Stimulated activated CD4-positive, alpha-beta T cell treated with anti-CD3 and anti-CD28 coated beads, Interleukin-12 subunit alpha, Interleukin-12 subunit beta, amount 100 ng/mL, for 4 hours (primary cell): ENCODE results near the gene CFAP46.

Experiments
- DNase-seq: peaks from one replicate; pipeline ENCODE4 v3.0.0-alpha.2; 2020

The CFAP46 gene

DNA sequence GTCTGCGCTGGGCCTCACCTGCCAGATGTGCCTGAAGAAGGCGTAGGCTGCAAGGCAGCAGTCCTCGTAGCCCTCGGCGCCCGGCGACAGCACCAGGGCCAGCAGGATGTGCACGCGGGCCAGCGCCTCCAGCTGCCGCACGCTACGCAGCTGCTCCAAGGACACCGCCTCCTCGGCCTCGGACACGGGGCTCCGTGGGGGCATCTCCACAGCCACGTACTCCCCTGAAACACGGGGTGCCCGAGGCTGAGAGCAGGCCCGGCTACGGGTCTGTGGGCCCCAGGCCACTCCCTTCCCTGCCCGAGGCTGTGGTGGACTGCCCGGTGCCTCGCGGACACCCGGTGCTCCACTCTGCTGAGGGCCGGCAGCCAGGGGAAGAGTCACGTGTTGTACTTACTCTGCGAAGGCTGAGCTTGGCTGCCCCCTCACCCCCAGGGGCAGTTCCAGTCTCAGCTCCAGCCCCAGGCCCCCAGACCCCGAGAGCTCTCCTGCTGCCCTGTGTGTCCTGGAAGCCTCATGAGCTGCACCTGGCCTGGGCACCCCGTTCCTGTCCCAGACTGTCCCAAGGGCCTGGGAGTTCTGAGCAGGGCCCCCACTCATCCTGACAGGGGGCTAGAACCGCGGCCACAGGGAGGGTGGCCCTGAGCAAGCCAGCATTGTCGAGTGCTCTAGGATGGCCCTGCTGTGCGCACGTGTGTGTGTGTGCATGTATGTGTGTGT lies 62.8 kb downstream of the CFAP46 start:
- no peak for DNase-seq

DNA sequence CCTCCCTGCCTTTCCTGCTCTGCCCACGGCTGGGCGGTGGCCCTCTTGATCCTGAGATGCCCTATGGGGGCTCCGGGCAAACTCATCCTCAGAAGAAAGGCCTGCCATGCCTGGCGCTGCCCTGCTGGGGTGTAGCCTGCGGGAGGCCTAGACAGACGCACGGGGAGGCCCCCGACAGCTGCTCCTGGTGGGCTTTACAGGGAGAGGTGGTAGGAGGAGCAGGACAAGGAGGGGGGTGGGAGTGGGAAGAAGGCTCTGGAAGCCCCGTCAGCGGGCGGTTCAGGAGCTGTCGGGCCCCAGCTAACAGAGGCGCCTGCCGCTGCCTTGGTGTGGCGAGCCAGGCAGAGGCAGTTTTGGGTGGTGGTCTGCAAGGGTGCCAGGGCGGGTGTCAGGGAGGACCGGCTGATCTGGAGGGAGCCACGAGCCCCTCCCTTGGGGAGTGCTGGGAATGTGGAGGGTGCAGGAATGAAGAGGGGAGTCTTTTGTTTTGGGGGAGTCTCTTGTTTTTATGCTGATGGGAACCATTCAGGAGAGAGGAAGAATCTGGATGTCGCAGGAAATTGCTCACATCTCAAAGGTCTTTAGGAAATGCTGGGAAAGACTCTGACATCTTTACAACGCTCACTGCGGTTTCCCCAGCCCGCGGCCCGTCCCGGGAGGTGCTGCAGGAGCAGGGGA lies 63.5 kb downstream of the CFAP46 start:
- no peak for DNase-seq

DNA sequence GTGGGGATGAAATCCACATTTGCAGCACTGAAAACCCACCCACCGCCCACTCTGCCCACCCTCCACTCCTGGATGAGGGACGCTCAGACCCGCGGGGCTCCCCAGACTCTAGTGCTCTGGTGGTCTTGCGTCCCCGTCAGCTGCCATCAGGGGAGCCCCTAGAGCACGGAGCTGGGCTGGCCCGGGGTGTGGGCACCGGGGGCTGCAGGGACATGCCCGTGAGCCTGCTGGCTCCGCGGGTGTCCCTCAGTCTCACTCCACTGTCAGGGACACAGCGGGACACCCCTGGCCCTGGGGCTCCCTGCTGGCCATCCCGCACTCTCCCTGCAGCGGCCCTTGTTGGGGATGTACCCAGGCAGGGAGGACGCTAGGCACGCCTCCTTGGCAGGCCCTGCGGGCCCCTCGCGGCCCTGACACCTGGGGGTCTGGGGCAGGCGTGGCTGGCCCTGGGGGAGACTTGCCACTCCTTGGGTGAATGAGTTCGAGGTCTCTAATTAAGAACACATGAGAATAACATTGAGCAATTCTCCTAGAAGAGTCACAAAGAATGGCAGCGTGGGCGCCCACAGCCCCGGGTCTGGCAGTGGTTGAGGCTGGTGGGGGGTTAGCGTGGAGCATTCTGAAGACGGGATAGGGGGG lies 64.2 kb downstream of the CFAP46 start:
- no peak for DNase-seq

DNA sequence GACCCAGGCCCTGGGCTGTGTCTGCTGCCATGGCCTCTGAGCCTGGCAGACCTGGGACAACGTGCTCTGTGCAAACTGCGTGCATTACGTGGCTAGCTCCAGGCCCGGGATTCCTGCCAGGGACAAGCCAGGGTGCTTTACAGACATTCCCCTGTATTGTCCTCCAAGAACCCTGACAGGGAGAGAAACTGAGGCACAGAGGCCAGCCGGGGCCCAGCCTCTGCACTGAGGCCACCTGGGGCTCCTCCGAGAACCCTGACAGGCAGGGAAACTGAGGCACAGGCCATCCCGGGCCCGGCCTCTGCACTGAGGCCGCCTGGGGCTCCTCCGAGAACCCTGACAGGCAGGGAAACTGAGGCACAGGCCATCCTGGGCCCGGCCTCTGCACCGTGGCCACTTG lies 64.9 kb downstream of the CFAP46 start:
- DNase-seq = no peak

DNA sequence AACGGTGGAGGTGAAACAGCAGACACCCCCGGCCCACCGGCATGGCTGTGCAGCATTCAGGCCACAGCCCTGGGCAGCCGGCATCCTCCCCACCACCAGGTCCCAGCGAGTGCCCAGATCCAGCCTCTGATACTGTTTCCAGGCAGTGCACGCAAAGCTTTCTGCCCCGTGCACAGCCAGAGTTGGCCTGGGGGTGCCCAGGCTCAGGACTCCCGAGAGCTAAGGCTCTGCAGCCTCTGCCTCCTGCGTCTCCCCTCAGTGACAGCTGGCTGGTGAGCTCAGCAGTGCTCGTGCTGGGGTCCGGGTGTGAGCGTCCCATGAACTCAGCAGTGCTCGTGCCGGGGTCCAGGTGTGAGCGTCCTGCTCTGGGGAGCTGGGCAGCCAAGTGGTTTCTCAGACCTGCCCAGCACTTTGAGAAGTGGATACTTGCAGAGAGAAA lies 65.4 kb downstream of the CFAP46 start:
- DNase-seq = no peak

DNA sequence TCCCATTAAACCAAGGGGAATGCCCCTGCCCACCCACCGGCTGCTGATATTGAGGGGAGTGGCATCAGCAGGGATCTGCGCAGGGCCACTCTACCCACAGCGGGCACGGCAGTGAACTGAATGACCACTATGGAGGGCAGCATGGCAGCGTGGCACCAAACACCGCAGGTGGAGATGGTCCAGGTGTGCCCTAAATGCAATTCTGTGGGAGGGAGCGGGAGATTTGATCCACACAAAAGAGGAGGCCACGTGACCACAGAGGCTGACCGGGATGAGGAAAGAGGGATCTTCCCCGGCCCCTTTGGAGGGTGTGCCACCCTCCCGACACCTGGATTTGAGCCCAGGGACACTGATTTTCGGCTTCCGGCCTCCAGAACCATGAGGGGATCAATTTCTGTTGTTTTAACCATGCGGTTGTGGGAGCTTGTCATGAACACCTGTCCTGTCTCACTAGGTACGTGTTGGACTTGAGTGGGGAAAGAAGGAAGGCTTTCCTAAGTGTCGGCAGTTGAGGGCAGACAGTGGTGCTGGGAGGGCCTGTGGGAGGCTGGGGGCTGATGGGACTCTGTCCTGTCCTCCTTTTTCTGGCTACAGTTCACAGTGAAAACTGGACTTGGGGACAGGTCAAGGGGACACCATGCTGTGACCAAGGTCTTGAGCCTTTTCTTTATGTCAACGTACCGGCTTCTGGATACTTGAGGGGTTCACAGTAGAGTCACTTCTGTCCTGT lies 66.1 kb downstream of the CFAP46 start:
- DNase-seq = no peak

DNA sequence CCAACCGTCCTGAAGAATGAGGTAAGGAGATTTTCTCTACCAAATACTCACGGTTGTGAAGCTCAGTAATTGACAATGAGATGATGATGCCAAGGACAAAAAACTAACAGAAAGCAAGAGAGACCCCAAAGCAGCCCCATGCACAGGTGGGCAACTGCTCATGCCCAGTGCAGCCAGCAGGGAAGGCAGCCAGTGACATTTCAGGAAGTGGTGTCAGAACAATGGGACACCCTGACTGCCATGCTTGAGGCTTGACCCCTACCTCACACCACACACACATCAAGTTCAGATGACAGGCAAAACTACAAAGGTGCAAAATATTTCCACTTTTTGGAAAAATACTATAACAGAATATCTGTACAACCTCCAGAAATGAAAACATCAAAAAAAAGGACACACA lies 66.9 kb downstream of the CFAP46 start:
- DNase-seq = no peak

DNA sequence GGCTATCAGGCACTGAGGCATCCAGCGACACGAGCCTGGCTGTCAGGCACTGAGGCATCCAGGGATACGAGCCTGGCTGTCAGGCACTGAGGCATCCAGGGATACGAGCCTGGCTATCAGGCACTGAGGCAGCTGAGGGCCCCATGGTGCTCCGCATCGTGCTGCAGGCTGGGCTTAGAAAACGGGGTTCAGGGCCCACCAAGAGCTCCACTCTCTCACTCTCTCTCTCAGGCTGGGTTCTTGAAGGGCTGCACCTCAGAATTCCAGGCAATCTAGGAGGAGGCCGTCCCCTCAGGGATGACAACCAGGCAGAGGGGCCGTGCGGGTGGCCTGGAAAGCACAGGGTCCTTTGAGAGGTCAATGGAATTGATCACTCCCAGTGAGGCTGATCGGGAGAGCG lies 69.0 kb downstream of the CFAP46 start:
- no peak for DNase-seq

DNA sequence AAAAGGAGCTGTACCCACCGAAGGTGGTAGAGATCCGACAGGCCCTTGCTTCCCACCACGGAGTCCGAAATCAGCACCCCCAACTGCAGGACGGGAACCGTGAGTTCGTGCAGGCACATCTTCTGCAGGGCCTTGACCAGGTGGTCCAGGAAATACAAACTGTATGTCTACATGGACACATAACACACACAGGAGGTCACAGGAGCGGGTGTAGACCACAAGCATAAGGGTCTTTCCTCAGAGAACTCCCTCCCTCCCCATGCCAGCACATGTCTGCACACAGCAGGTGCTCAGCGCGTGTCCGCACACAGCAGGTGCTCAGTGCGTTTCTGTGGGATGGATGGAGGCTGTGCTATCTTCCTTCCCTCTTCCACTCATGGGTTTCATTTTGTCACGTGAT lies 69.7 kb downstream of the CFAP46 start:
- no peak for DNase-seq

DNA sequence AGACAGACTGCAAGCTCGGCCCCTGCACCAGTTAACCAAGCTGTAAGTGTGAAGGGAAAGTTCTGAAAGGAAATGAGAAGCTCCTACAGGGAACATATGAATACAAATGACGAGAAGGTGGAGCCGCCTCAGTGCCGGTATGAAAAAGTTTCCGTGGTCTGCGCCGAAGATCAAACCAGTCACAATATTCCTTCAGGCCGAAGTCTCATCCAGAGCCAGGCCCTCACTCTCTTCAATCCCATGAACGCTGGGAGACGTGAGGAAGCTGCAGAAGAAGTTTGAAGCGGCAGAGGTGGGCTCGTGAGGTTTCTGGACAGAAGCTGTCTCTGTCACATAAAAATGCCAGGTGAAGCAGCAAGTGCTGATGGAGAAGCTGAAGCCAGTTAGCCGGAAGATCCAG lies 71.9 kb downstream of the CFAP46 start:
- DNase-seq = no peak

DNA sequence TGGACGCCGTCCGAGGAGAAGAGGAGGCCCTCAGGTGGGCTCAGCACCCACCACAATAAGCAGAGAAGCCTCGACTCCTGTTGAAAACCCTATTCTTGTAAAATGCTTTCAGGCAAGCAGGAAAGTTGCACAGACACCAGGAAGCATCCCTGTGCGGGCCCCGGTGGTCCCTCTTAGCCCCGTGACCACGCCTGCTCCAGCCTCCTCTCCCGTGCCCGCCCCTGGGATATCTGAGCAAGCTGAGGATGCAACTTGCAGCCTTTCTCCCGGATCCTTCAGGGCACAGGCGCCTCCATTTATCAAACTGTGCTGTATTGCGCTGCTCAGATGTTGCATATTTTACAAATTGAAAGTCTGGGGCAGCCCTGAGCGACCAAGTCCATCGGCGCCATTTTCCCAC lies 72.7 kb downstream of the CFAP46 start:
- DNase-seq = no peak

DNA sequence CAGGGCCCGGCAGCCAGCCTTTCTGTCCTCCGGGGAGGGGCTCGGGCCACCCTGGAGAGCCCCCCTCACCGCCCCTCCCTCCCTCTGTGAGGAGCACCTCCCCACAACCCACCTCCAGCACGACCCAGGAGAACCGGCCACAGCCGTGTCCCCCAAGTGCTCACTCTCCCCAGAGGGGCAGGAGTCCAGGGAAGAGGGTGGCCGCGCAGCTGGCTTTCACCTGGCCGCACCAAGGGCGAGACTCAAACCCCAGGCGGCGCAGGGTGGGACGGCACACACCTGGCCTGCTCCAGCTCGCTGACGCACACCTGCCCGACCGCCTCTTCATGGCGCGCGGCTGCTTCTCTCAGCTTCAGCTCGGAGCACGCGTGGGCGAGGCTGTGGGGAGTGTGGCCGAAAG lies 73.4 kb downstream of the CFAP46 start:
- DNase-seq = no peak

DNA sequence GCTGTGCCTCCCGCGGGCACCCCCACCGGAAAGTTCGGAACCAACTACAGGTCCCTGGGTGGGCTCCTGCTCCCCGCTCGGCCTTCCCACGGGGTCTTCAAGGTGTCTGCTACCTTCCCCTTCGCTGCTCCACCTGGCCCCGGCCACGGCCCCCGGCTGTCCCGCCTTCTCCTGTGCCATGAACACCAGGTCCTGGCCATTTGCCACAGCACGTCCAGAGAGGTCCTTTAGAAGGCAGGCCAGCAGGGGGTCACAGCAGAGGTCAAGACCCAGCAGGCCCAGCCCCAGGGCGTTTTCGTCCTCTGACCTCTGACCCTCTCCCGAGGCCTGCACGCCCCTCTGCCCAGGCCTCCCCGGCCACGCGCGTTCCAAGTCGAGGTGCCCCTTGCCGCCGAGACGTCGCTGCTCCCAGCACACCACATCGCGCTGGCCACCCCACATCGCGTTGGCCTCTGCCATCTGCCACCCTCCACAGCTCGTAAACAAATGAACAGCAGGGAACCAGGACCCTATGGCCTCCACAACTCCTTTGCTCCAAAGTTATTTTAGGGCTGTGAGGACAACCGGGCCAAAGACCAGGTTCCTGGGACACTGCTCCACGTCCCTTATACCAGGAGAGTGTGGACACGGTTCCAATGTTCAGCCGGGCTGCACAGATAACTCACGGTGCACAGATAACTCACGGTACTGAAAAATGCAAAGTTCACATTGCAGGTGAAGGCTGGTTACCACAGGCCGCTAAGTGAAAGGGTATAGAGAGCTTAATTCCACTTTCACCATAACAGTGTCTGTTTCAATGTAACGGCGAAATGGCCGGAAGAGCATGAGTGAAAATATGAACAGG lies 74.3 kb downstream of the CFAP46 start:
- no peak for DNase-seq

DNA sequence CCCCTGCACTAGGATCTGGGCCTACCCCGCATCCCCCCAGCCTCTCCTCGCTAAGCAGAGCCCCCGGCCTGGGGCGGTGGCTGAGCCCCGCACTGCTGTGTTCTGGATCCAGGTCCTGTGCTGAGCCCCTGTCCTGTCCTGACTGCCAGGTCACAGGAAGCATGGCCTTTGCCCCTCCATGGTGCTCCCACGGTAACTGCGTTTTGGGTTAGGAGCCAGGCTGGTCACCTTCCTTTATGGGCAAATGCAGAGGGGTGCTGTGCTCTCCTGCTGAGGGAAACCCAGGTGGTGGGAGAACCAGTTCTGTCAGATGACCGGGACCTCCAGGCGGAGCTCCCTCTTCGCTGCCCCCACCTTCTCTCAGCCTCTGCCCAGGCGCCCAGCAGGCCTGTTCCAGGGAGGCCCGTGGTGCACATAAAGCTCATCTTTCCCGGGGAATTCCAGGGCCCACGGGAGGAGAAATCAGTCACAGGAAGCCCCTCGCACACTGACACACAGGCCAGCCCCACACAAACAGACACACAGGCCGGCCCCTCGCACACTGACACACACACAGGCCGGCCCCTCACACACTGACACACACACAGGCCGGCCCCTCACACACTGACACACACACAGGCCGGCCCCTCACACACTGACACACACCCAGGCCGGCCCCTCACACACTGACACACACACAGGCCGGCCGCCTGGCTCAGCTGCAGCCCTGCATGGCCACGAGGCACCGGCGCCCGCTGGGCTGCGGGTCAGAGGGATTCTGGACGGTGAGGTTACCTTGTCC lies 75.6 kb downstream of the CFAP46 start:
- DNase-seq = no peak

DNA sequence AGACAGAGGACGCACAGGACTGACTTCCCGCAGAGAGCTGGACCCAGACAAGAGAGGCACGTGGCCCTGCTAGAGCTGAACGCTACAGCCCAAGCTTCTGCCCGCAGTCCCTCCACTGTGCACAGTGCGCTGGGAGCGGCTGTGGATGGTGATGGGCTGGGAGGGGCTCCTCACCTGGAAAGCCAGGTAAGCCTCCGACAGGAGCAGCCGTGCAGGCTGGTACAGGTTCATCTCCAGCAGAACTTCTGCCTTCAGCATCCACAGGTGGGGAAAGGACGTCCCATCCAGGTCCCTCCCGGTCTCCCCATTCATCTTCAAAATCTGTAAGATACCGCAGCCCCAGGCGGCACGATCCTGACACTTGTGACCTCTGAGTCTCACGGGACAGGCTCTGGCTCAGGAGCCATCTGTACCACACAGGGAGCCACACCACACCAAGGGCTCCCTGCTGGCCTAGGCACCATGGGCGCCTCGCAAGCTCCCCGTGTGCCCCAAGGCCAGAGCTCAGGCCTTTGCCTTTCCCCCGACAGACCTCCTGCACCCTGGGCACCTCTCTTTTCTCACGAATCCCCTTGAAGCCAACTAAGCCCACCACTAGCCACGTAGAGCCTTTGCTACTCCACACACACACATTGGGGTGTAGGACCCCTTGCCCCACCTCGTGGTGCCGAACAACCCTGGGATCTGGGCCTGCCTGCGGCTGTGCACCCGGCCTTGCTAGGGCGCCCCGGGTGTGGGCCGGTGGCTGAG lies 76.3 kb downstream of the CFAP46 start:
- DNase-seq = no peak

DNA sequence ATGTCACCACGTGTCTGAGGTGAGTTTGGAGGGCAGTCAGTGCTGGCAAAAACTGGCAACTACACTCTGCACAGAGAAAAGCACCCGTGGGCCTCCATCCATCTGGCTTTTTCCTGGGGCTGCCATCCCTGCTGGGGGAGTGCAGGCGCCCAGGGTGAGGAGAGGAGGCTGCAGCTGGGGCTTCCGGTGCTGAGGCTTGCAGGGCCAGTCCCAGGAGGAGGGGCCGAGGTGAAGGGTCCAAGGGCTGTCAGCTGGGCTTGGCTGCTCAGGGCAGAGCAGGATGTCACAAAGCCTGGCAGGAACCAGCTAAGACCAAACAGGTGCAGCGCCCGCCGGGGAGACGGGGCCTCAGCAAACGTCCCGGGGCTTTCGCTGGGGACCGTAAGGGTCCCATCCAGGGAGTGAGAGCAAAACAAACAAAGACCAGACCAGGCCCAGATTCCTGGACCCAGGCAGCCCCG lies 77.2 kb downstream of the CFAP46 start:
- DNase-seq = no peak

DNA sequence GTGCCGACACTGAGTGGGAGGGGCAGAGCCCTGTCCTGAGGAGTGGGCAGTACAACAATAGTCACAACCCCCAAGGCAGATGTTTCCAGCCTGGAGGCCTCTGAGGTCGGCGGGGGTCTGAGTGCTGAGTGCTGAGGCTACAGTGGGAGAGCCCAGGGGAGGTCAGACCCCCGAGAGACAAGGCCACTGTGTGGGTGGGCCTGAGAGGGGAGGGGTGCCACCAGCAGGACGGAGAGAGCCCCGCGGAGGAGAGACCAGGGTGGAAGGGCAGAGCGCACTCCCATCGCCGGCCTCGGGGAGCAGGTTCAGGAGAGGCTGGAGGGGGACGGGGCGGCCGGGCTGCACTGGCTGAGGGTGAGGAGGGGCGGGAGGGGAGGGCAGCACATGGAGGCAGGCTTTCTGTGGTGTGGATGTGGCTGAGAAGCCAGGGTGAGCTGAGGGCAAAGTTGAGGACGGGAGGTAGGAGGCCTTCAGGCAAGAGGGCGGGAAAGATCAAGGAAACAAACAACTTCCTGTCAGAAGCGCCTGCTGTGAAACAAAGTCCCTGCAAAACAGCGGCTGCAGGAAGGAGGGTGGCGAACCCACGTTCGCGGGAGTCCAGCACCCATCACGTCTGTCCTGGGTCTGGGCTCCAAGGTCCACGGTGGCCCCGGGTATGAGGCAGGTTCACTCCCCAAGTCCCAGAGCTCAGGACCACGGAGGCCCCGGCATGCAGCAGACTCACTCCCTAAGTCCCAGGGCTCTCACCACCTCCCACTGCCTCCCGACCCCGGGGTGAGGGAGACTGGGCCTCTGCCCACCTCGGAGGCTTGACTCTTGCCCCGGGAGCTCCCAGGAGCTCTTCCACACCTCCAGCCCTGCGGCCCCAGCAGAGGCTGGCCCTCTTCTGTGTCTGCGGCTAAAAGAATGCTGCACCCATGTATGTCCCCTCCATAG lies 79.6 kb downstream of the CFAP46 start:
- DNase-seq = no peak

DNA sequence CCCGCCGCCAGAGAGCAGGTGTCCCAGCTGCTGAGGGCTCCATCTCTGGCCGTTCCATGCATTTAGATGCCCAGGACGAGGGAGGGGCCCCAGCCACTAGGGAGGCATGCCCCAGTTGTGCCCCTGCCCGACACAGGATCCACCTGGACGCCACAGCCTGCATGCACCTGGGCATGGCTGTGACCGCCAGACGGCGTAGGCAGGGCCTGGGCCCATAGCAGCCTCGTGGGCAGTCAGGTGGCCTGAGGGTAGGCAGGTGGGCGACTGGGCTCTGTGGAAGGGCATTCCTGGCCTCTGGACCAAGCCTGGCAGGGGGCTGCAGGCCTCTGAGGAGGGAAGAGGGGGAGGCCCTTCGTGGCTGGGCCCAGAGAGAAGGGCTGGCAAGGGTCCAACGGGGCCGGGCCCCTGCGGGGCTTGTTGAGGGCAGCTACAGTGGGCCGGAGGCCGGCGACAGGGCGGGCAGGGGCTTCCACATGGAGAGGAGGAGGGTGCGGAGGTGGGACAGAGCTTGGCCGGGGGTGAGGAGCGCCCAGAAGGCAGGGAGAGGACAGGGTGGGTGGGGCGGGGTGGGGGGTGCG lies 80.4 kb downstream of the CFAP46 start:
- DNase-seq = no peak

DNA sequence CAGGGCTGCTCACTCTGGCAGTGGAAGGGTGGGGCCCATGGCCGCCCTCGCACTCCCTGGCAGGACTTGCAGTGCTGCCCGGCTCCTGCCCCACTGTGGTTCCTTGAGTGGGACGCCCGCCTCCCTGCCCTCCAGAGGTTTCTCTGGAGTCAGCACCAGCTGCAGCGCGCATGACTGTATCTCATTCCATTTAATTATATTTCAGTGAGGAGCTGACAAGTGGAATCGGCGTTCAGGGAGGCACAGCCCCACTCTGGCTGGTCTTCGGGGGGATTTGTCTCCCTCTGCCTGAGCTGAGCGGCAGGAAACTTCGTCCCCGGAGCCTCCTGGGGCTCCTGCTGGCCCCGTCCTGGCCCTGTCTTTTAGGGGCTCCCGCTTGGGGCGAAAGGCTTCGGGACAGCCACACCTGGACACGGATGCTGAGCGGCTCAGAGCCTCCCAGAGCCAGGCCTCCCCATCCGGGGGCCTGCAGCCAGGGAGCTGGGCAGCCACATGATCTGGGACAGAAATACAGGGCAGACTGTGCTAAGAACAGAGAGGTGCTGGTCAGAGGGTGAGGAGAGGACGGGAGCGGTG lies 81.2 kb downstream of the CFAP46 start:
- DNase-seq = no peak
